GM21423 (cell line): ENCODE data around the gene CLEC6A.
"Not testable (repeated sequence)": the region's sequence is repeated elsewhere in the genome, so short reads cannot be mapped to it uniquely, and the experiment has no call there.

Experiments used
- ATAC-seq: cut with Tn5 transposase; IDR thresholded peaks from one replicate; pipeline ENCODE4 v1.9.1; 2021; ENCODE audit warnings: mild to moderate bottlenecking, moderate library complexity; ENCODE audit not compliant: unreplicated experiment

Gene CLEC6A

GRCh38 chr12:8493084-8493483, 37.3 kb downstream of the CLEC6A start:
- ATAC-seq: peak; percentile 99

- not testable (repeated sequence) for ATAC-seq
Measured at GRCh38 chr12:8495671-8496070, 39.9 kb downstream of the CLEC6A start.

GRCh38 chr12:8496074-8496473, 40.3 kb downstream of the CLEC6A start:
- not testable (repeated sequence) for ATAC-seq

- ATAC-seq: no peak
Measured at GRCh38 chr12:8499616-8500015, 43.9 kb downstream of the CLEC6A start.

- no peak for ATAC-seq
Measured at GRCh38 chr12:8501720-8502119, 46.0 kb downstream of the CLEC6A start.

- ATAC-seq: no peak
Measured at GRCh38 chr12:8504351-8504750, 48.6 kb downstream of the CLEC6A start.

- ATAC-seq: no peak
Measured at GRCh38 chr12:8507596-8507995, 51.8 kb downstream of the CLEC6A start.

GRCh38 chr12:8508223-8508622, 52.5 kb downstream of the CLEC6A start:
- no peak for ATAC-seq

GRCh38 chr12:8508910-8509841, 53.4 kb downstream of the CLEC6A start:
- no peak for ATAC-seq

- no peak for ATAC-seq
Measured at GRCh38 chr12:8513256-8513655, 57.5 kb downstream of the CLEC6A start, which contains the start of gene CLEC4D. CLEC4D (plus strand) TSS chr12:8513503; CDS start chr12:8513733, 230 bp downstream.

- ATAC-seq: no peak
Measured at GRCh38 chr12:8517971-8518370, 62.2 kb downstream of the CLEC6A start.

GRCh38 chr12:8519171-8519570, 63.4 kb downstream of the CLEC6A start:
- ATAC-seq: no peak

GRCh38 chr12:8527250-8528130, 71.7 kb downstream of the CLEC6A start:
- ATAC-seq: no peak
